Panc1 (cell line): Measurements from ENCODE around the gene STX1A. TPM values are rescaled to one million over a fixed set of nuclear protein-coding genes. Genes with fewer than 3 reads are reported as not detected.

Experiments used
- ATAC-seq: fragments of 200-7000 bp; cut with Tn5 transposase; 2 replicates; pipeline ENCODE4 v1.9.1; 2020; ENCODE audit warnings: mild to moderate bottlenecking, moderate library complexity
- BruUV-seq: library from RNA; stranded (reverse); fragments of 400-500 nt; replicated peaks from 2 replicates; lab custom pipeline; 2021; lab: Mats Ljungman, UMichigan
- CTCF ChIA-PET: fragments of 300-600 bp; sonication (Branson Sonifier 250); formaldehyde crosslinking; loops from one replicate; lab custom pipeline; 2022; ENCODE audit warnings: antibody characterized with exemption; lab: Charles Lee
- POLR2A ChIA-PET: fragments of 300-600 bp; sonication (Branson Sonifier 250); formaldehyde crosslinking; loops from one replicate; lab custom pipeline; 2022; ENCODE audit warnings: antibody characterized with exemption; lab: Charles Lee
- DNase-seq: peaks from one replicate; pipeline ENCODE4 v3.0.0-alpha.2; 2010; ENCODE audit warnings: low read depth, low spot score
- H3K27ac ChIP-seq: 2 replicates; pipeline ENCODE4 v1.5.1; 2011; ENCODE audit warnings: mild to moderate bottlenecking, low read length, inconsistent platforms
- H3K27me3 ChIP-seq: fragments of 200-500 bp; sonication (Bioruptor generic); 2 replicates; pipeline ENCODE4 v1.6.0; 2014; ENCODE audit warnings: low read length, inconsistent platforms; ENCODE audit not compliant: control insufficient read depth, insufficient read depth
- H3K36me3 ChIP-seq: fragments of 200-500 bp; sonication (Bioruptor generic); 2 replicates; pipeline ENCODE4 v1.5.1; 2014; ENCODE audit warnings: inconsistent platforms, mild to moderate bottlenecking, low read length, moderate library complexity; ENCODE audit not compliant: control insufficient read depth, insufficient read depth
- H3K4me1 ChIP-seq: 2 replicates; pipeline ENCODE4 v1.5.1; 2011; ENCODE audit warnings: inconsistent platforms, mild to moderate bottlenecking, low read length, moderate library complexity; ENCODE audit not compliant: control insufficient read depth, insufficient read depth
- H3K4me3 ChIP-seq, 2 experiments: 2 replicates each; pipeline ENCODE4 v1.5.1; 2011 to 2012; ENCODE audit warnings: low read depth in 2 of 2, low read length in 2 of 2, mild to moderate bottlenecking in 2 of 2, inconsistent platforms in 1 of 2, moderate library complexity in 1 of 2
- H3K9me3 ChIP-seq: fragments of 200-500 bp; sonication (Bioruptor generic); 2 replicates; pipeline ENCODE4 v1.5.1; 2014; ENCODE audit warnings: low read depth, mild to moderate bottlenecking, inconsistent platforms, low read length, moderate library complexity; ENCODE audit not compliant: control insufficient read depth, insufficient read depth
- POLR2AphosphoS5 ChIP-seq: IDR thresholded peaks from 2 replicates; pipeline ENCODE4 v1.6.1; 2012; ENCODE audit warnings: mild to moderate bottlenecking, low read depth, low read length, moderate library complexity
- SIN3A ChIP-seq: IDR thresholded peaks from 2 replicates; pipeline ENCODE4 v1.6.1; 2012; ENCODE audit warnings: low read depth, mild to moderate bottlenecking, low read length, moderate library complexity, borderline replicate concordance; ENCODE audit not compliant: insufficient read depth
- TCF7L2 ChIP-seq: IDR thresholded peaks from 2 replicates; pipeline ENCODE4 v1.6.1; 2011; ENCODE audit warnings: mild to moderate bottlenecking, low read depth, low read length, inconsistent platforms
- in situ Hi-C: cut with HindIII; loops from 2 replicates; pipeline ENCODE4 v1.10.0; 2016; ENCODE audit warnings: low sequenced_read_pairs, low pct_unique_long_range_greater_than_20kb
- intact Hi-C: fragments of 100-400 bp; cut with micrococcal nuclease; formaldehyde crosslinking; loops from one replicate; pipeline ENCODE4 v1.10.0; 2022; ENCODE audit not compliant: unreplicated experiment
- total RNA-seq: library from RNA; stranded (reverse); gene quantifications from one replicate; pipeline ENCODE4 v1.2.1, GENCODE V29; 2021; ENCODE audit not compliant: unreplicated experiment
- TF ChIP-seq, protein P1 (sequence below), 2 experiments: IDR thresholded peaks; 2 replicates each; pipeline ENCODE4 v1.6.1; 2011 to 2012; ENCODE audit warnings: low read depth in 2 of 2, control low read depth in 1 of 2, low read length in 1 of 2, mild to moderate bottlenecking in 1 of 2, moderate library complexity in 1 of 2; ENCODE audit not compliant: insufficient read depth in 1 of 2
- TF ChIP-seq, protein P2 (sequence below): fragments of 450-650 bp; IDR thresholded peaks from 2 replicates; pipeline ENCODE4 v1.5.1; 2017; ENCODE audit warnings: mild to moderate bottlenecking

The STX1A gene
- total RNA-seq, 1 experiment from 2014 or later, result 80.9 TPM

DNA sequence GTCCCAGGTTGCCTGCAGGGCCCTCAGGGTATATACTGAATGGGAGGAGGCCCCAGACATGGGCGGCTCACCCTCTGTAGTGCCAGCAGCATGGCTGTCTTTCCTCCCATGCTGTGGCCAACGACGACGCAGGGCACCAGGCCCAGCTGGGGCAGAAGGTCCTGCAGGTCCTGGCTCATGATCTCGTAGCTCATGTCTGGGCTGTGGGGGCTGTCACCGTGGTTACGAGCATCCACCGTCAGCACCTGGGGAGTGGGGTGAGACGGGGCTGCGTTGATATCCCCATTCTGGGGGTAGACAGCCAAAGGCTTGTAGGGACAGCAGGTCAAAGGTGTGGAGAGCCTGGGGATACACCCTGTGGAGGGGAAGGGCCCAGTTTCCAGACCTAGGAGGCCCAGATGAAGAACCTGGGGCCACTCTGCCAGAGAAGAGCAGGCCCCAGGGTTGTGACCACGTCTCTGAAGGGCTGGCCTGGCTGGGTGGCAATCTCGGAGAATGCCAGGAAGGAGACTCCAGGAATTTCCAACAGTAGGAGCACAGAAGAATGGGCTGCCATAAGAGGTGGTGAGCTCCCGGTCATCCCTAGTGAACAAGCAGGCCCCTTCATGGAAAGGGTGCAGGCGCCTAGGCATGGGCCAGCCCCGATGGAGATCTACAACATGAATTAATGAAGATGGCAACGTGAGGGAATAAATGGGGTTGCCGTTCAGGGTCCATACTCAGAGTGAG, 18.2 kb upstream of the STX1A start:
- Histone ChIP-seq H3K4me1 (peaks cover 53% of the 10 kb centered on the region), H3K36me3 (peaks cover 5% of the 10 kb centered on the region; the same call in 1 of the 2 replicates), H3K9me3 (no peaks in the 10 kb centered on the region), H3K27me3 (no peaks in the 10 kb centered on the region), H3K27ac (peak overlapping the region; percentile 93), H3K4me3 (peak overlapping the region; percentile 78 to 93)
- ChIA-PET POLR2A (interaction anchor here (0.5 to 1.6 kb wide), 4 partner anchors 95 to 662 kb away, joined by 3 to 13 read pairs (median 6); no protein-coding TSS in a partner anchor), CTCF (no interaction called here)
- DNase-seq (no peak), ATAC-seq (no peak)
- in situ Hi-C loops (no loop called here), intact Hi-C loops (no loop called here)
- BruUV-seq, result no TSS peak
- TF ChIP-seq, protein P1, sequence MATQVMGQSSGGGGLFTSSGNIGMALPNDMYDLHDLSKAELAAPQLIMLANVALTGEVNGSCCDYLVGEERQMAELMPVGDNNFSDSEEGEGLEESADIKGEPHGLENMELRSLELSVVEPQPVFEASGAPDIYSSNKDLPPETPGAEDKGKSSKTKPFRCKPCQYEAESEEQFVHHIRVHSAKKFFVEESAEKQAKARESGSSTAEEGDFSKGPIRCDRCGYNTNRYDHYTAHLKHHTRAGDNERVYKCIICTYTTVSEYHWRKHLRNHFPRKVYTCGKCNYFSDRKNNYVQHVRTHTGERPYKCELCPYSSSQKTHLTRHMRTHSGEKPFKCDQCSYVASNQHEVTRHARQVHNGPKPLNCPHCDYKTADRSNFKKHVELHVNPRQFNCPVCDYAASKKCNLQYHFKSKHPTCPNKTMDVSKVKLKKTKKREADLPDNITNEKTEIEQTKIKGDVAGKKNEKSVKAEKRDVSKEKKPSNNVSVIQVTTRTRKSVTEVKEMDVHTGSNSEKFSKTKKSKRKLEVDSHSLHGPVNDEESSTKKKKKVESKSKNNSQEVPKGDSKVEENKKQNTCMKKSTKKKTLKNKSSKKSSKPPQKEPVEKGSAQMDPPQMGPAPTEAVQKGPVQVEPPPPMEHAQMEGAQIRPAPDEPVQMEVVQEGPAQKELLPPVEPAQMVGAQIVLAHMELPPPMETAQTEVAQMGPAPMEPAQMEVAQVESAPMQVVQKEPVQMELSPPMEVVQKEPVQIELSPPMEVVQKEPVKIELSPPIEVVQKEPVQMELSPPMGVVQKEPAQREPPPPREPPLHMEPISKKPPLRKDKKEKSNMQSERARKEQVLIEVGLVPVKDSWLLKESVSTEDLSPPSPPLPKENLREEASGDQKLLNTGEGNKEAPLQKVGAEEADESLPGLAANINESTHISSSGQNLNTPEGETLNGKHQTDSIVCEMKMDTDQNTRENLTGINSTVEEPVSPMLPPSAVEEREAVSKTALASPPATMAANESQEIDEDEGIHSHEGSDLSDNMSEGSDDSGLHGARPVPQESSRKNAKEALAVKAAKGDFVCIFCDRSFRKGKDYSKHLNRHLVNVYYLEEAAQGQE (IDR thresholded peaks at IDR 0.05; ENCODE audit: insufficient read depth in 1 of 2, low read depth in 2 of 2, low read length in 1 of 2), result no peak

DNA sequence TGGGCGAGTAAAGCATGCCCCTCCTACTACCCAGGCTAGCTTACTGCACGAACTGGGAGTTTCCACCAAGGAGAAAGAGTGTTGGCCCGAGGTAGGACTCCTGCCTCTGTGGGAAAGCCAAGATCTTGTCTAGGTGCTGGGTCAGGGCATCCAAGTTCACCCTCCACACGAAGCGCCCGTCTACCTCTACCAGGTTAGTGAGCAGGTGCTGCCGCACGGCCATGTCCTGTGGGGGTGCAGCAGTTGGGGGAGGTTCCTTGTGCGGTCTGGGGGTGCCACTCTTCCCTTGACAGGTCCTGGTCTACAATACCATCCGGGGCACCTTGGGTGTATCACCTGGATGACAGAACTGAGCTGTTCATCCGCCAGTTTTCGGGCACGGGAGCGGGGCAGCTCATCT, 17.4 kb upstream of the STX1A start:
- DNase-seq (no peak), ATAC-seq (no peak)
- Histone ChIP-seq H3K4me3 (no peak overlapping the region), H3K27me3 (no peaks in the 10 kb centered on the region), H3K4me1 (peaks cover 46% of the 10 kb centered on the region), H3K36me3 (peaks cover 5% of the 10 kb centered on the region; the same call in 1 of the 2 replicates), H3K27ac (peak overlapping the region; percentile 93), H3K9me3 (no peaks in the 10 kb centered on the region)
- in situ Hi-C loops, result no loop called here
- no peak for TF ChIP-seq SIN3A
- TF ChIP-seq, protein P2, sequence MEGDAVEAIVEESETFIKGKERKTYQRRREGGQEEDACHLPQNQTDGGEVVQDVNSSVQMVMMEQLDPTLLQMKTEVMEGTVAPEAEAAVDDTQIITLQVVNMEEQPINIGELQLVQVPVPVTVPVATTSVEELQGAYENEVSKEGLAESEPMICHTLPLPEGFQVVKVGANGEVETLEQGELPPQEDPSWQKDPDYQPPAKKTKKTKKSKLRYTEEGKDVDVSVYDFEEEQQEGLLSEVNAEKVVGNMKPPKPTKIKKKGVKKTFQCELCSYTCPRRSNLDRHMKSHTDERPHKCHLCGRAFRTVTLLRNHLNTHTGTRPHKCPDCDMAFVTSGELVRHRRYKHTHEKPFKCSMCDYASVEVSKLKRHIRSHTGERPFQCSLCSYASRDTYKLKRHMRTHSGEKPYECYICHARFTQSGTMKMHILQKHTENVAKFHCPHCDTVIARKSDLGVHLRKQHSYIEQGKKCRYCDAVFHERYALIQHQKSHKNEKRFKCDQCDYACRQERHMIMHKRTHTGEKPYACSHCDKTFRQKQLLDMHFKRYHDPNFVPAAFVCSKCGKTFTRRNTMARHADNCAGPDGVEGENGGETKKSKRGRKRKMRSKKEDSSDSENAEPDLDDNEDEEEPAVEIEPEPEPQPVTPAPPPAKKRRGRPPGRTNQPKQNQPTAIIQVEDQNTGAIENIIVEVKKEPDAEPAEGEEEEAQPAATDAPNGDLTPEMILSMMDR, result no peak
- no peak; the same call in 1 of the 2 replicates for TF ChIP-seq POLR2AphosphoS5
- TF ChIP-seq TCF7L2, result no peak
- TF ChIP-seq, protein P1 (IDR thresholded peaks at IDR 0.05; ENCODE audit: insufficient read depth in 1 of 2, low read depth in 2 of 2, low read length in 1 of 2), result no peak
- CTCF ChIA-PET, result no interaction called here
- POLR2A ChIA-PET, result interaction anchor here (0.5 kb wide), 1 partner anchor 663 kb away, joined by 9 read pairs; no protein-coding TSS in a partner anchor
- BruUV-seq, result no TSS peak
- intact Hi-C loops, result no loop called here
